Keratinocyte (primary cell): ENCODE measurements around the gene SRSF8. TPM values are rescaled to one million over a fixed set of nuclear protein-coding genes. Genes with fewer than 3 reads are reported as not detected.

Source experiments
- DNase-seq: peaks from one replicate; pipeline ENCODE4 v3.0.0-alpha.2; 2011; ENCODE audit warnings: low read depth, missing footprints, low spot score
- FAIRE-seq: peaks from 2 replicates; lab custom pipeline; 2011; peaks lifted over from hg19 to GRCh38; lab: Jason Lieb, UNC
- H2AFZ ChIP-seq: 2 replicates; pipeline ENCODE4 v1.6.0; 2012; ENCODE audit warnings: low read length, control low read depth, inconsistent platforms; ENCODE audit not compliant: control insufficient read depth
- H3K27ac ChIP-seq: 2 replicates; pipeline ENCODE4 v1.5.1; 2011; ENCODE audit warnings: low read length; ENCODE audit not compliant: control insufficient read depth, insufficient read depth
- H3K27me3 ChIP-seq: 3 replicates; pipeline ENCODE4 v1.6.0; 2011; ENCODE audit warnings: low read length; ENCODE audit not compliant: control insufficient read depth, insufficient read depth; ENCODE audit errors: extremely low read depth
- H3K36me3 ChIP-seq, 2 experiments: 2 replicates in 1 of 2; 3 replicates in 1 of 2; pipeline ENCODE4 v1.5.1; 2011; ENCODE audit warnings: low read length in 2 of 2, mild to moderate bottlenecking in 1 of 2; ENCODE audit not compliant: control insufficient read depth in 2 of 2, insufficient read depth in 2 of 2; ENCODE audit errors: extremely low read depth in 1 of 2
- H3K4me1 ChIP-seq: 3 replicates; pipeline ENCODE4 v1.5.1; 2011; ENCODE audit warnings: low read length; ENCODE audit not compliant: control insufficient read depth, insufficient read depth; ENCODE audit errors: extremely low read depth
- H3K4me2 ChIP-seq: 3 replicates; pipeline ENCODE4 v1.6.0; 2011; ENCODE audit warnings: low read depth, low read length; ENCODE audit not compliant: control insufficient read depth, insufficient read depth; ENCODE audit errors: extremely low read depth
- H3K4me3 ChIP-seq, 3 experiments: fragments of 200-600 bp in 1 of 3; sonication (generic) in 1 of 3; 2 replicates in 2 of 3; 3 replicates in 1 of 3; pipeline ENCODE4 v1.5.1; 2011 to 2016; ENCODE audit warnings: low read length in 3 of 3, mild to moderate bottlenecking in 3 of 3, control low read depth in 2 of 3, inconsistent platforms in 1 of 3, low read depth in 1 of 3, mixed read lengths in 1 of 3, mixed run types in 1 of 3, moderate library complexity in 1 of 3; ENCODE audit not compliant: control insufficient read depth in 2 of 3, insufficient read depth in 2 of 3; ENCODE audit errors: extremely low read depth in 1 of 3
- H3K79me2 ChIP-seq: 2 replicates; pipeline ENCODE4 v1.6.0; 2012; ENCODE audit warnings: low read length; ENCODE audit not compliant: control insufficient read depth, insufficient read depth
- H3K9ac ChIP-seq: 3 replicates; pipeline ENCODE4 v1.6.0; 2011; ENCODE audit warnings: low read length; ENCODE audit not compliant: control insufficient read depth, insufficient read depth; ENCODE audit errors: extremely low read depth
- H3K9me1 ChIP-seq: 3 replicates; pipeline ENCODE4 v1.6.0; 2011; ENCODE audit warnings: low read length; ENCODE audit not compliant: control insufficient read depth, insufficient read depth; ENCODE audit errors: extremely low read depth
- H3K9me3 ChIP-seq: 2 replicates; pipeline ENCODE4 v1.5.1; 2012; ENCODE audit warnings: low read depth, low read length; ENCODE audit not compliant: control insufficient read depth
- H4K20me1 ChIP-seq: 3 replicates; pipeline ENCODE4 v1.6.0; 2011; ENCODE audit warnings: low read length; ENCODE audit not compliant: control insufficient read depth, insufficient read depth; ENCODE audit errors: extremely low read depth
- EZH2 ChIP-seq: IDR thresholded peaks from one replicate; pipeline ENCODE4 v1.6.1; 2012; ENCODE audit warnings: inconsistent platforms, mild to moderate bottlenecking, low read length, moderate library complexity
- dilution Hi-C: fragments of 300-500 bp; cut with MboI; formaldehyde crosslinking; loops from one replicate; pipeline ENCODE4 v1.7.0; 2020; ENCODE audit warnings: low sequenced_read_pairs; ENCODE audit not compliant: extremely low pct_ligation_motif_present
- polyA plus RNA-seq, 5 experiments: library from polyadenylated mRNA; depleted of rRNA in 3 of 5; stranded (reverse) in 3 of 5; stranded (forward) in 1 of 5; unstranded in 1 of 5; fragments of >200 nt; gene quantifications; 1 replicate in 1 of 5; 2 replicates in 3 of 5; 3 replicates in 1 of 5; pipeline versions ENCODE4 v1.2.1 to v1.2.3, GENCODE V29; 2011 to 2012; ENCODE audit warnings: missing spikeins in 2 of 5, low read depth in 1 of 5, low replicate concordance in 1 of 5
- TF ChIP-seq, protein P1 (sequence below), 3 experiments: IDR thresholded peaks in 1 of 3; conservative IDR thresholded peaks in 1 of 3; optimal IDR thresholded peaks in 1 of 3; 2 replicates in 2 of 3; 3 replicates in 1 of 3; pipeline versions ENCODE3 to v1.5.1; 2011; ENCODE audit warnings: low read length in 3 of 3, mild to moderate bottlenecking in 3 of 3, moderate library complexity in 2 of 3, control low read depth in 1 of 3, inconsistent platforms in 1 of 3; ENCODE audit not compliant: insufficient read depth in 2 of 3; ENCODE audit errors: extremely low read depth in 1 of 3

Gene SRSF8
- polyA plus RNA-seq, 1 donor (not counting 4 experiments of a cell fraction or from before 2014, with no cell fraction given), result 47.7 TPM

DNA sequence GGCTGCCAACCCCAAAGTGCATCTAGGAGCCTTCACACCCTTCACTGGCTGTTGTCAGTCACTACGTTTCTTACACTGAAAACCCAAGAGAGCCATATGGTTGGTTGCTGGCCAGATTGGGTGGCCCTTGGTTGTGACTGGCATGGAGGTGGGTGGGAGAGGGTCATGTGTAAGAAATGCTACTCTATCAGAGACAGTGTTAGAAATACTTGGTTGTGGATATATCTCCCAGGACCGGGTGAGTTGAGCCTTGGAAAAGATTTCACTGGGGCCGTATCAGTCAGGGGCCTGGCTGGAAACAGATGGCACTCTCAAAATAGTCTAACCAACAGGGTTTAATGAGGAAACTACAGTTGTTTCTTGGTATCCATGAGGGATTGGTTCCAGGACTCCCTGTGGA is 38.1 kb downstream of the SRSF8 start:
- H3K27me3 ChIP-seq, result no peaks in the 10 kb centered on the region
- H3K4me1 ChIP-seq, result peaks cover 45% of the 10 kb centered on the region
- no peaks in the 10 kb centered on the region for H3K36me3 ChIP-seq
- no peaks in the 10 kb centered on the region for H3K9me3 ChIP-seq
- H3K9me1 ChIP-seq, result no peaks in the 10 kb centered on the region
- H2AFZ ChIP-seq, result no peak overlapping the region
- TF ChIP-seq, protein P1, sequence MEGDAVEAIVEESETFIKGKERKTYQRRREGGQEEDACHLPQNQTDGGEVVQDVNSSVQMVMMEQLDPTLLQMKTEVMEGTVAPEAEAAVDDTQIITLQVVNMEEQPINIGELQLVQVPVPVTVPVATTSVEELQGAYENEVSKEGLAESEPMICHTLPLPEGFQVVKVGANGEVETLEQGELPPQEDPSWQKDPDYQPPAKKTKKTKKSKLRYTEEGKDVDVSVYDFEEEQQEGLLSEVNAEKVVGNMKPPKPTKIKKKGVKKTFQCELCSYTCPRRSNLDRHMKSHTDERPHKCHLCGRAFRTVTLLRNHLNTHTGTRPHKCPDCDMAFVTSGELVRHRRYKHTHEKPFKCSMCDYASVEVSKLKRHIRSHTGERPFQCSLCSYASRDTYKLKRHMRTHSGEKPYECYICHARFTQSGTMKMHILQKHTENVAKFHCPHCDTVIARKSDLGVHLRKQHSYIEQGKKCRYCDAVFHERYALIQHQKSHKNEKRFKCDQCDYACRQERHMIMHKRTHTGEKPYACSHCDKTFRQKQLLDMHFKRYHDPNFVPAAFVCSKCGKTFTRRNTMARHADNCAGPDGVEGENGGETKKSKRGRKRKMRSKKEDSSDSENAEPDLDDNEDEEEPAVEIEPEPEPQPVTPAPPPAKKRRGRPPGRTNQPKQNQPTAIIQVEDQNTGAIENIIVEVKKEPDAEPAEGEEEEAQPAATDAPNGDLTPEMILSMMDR (optimal IDR thresholded peaks at IDR 0.05 in 1 of 3, IDR thresholded peaks at IDR 0.05 in 1 of 3, conservative IDR thresholded peaks at IDR 0.05 in 1 of 3; ENCODE audit: extremely low read depth in 1 of 3, insufficient read depth in 2 of 3, low read length in 3 of 3), result no peak
- no peak for TF ChIP-seq EZH2
- H3K79me2 ChIP-seq, result peaks cover 11% of the 10 kb centered on the region
- DNase-seq (no peak), FAIRE-seq (no peak)
- H3K4me2 ChIP-seq, result no peak overlapping the region
- dilution Hi-C loops, result no loop called here
- no peak overlapping the region for H3K9ac ChIP-seq
- H4K20me1 ChIP-seq, result no peaks in the 10 kb centered on the region
- no peak overlapping the region for H3K27ac ChIP-seq
- no peak overlapping the region for H3K4me3 ChIP-seq

DNA sequence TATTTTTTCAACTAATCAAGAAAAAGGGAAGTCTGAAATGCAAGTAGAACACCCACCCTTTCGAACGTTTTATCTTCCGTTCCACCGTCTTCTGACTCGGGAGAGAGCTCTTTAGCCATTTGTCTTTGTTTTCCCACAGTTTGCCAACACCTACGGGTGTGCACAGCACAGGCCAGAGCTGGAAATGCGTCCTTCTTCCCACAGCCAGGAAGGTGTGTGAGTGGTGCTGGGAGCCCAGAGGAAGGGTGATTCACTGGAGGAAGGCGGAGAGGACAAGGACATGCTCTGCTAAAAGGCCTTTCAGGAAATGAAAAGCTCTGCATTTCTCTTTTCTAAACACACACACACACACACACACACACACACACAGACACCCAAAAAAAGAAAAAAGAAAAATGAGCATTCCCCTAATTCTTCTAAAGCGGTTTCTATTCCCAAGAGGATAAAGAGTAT is 41.5 kb downstream of the SRSF8 start:
- TF ChIP-seq, protein P1 (optimal IDR thresholded peaks at IDR 0.05 in 1 of 3, IDR thresholded peaks at IDR 0.05 in 1 of 3, conservative IDR thresholded peaks at IDR 0.05 in 1 of 3; ENCODE audit: extremely low read depth in 1 of 3, insufficient read depth in 2 of 3, low read length in 3 of 3), result no peak
- TF ChIP-seq EZH2, result no peak
- H3K9me3 ChIP-seq, result no peaks in the 10 kb centered on the region
- no peak for DNase-seq
- H3K4me3 ChIP-seq, result peak overlapping the region; percentile 16 to 41 (median 18)
- H3K4me1 ChIP-seq, result peaks cover 45% of the 10 kb centered on the region
- peak overlapping the region; percentile 66 for H3K9ac ChIP-seq
- no peaks in the 10 kb centered on the region for H3K36me3 ChIP-seq
- dilution Hi-C loops, result no loop called here
- H3K79me2 ChIP-seq, result peaks cover 11% of the 10 kb centered on the region
- no peaks in the 10 kb centered on the region for H4K20me1 ChIP-seq
- no peaks in the 10 kb centered on the region for H3K27me3 ChIP-seq
- peak; percentile 96 for FAIRE-seq
- H3K27ac ChIP-seq, result peak overlapping the region; percentile 74
- peak overlapping the region; percentile 68 for H3K4me2 ChIP-seq
- H3K9me1 ChIP-seq, result no peaks in the 10 kb centered on the region
- H2AFZ ChIP-seq, result peak overlapping the region; percentile 39
